K562 (cell line): ENCODE results near the gene FBXW12. TPM values are rescaled to one million over a fixed set of nuclear protein-coding genes. Genes with fewer than 3 reads are reported as not detected.

ENCODE experiments used
- CHD2 ChIP-seq: IDR thresholded peaks from 2 replicates; pipeline ENCODE4 v1.6.1; 2011; ENCODE audit warnings: low read depth, low read length
- GATA2 ChIP-seq: sonication (generic); formaldehyde crosslinking; IDR thresholded peaks from 2 replicates; pipeline ENCODE4 v1.4.0; 2020; ENCODE audit warnings: mild to moderate bottlenecking, missing genetic modification reagents
- HEY1 ChIP-seq: fragments of 250-450 bp; sonication (Bioruptor Pico); IDR thresholded peaks from 2 replicates; pipeline ENCODE4 v1.5.0; 2020; ENCODE audit warnings: mild to moderate bottlenecking, moderate library complexity, borderline replicate concordance
- SRSF1 ChIP-seq: fragments of 200-400 bp; formaldehyde crosslinking; IDR thresholded peaks from 2 replicates; pipeline ENCODE4 v1.6.1; 2017; ENCODE audit warnings: mild to moderate bottlenecking, low read depth, low read length, moderate library complexity
- TSC22D4 ChIP-seq: fragments of 450-650 bp; IDR thresholded peaks from 2 replicates; pipeline ENCODE4 v1.6.1; 2016; ENCODE audit warnings: missing genetic modification characterization, missing biosample characterization, control low read depth
- ZSCAN29 ChIP-seq: fragments of 450-650 bp; IDR thresholded peaks from 2 replicates; pipeline ENCODE4 v1.6.1; 2017
- polyA plus RNA-seq, 8 experiments: library from polyadenylated mRNA; depleted of rRNA in 4 of 8; stranded (reverse) in 5 of 8; unstranded in 3 of 8; fragments of >200 nt; fragmentation: Nextera tagmentation in 2 of 8; fragmentation: Illumina TruSeq in 1 of 8; extraction: Ambion mirVana in 2 of 8; extraction: Trizol in 1 of 8; gene quantifications; 2 replicates each; pipeline versions ENCODE4 v1.2.1 to v1.2.3, GENCODE V29; 2011 to 2014; ENCODE audit warnings: inconsistent platforms in 1 of 8, missing spikeins in 1 of 8
- total RNA-seq, 7 experiments: library from RNA; depleted of rRNA in 6 of 7; stranded (reverse); fragments of >200 nt in 6 of 7; fragmentation: Illumina TruSeq in 2 of 7; extraction: Trizol in 2 of 7; gene quantifications; 2 replicates each; pipeline versions ENCODE4 v1.2.1 to v1.2.3, GENCODE V29; 2011 to 2021; ENCODE audit warnings: low replicate concordance in 1 of 7
- TF ChIP-seq, protein P1 (sequence below), 2 experiments: fragments of 450-650 bp in 1 of 2; IDR thresholded peaks; 2 replicates each; pipeline ENCODE4 v1.6.1; 2011 to 2017; ENCODE audit warnings: low read depth in 2 of 2, antibody characterized with exemption in 1 of 2, borderline replicate concordance in 1 of 2, low read length in 1 of 2, mild to moderate bottlenecking in 1 of 2, mixed read lengths in 1 of 2; ENCODE audit not compliant: control insufficient read depth in 1 of 2

FBXW12 gene
- total and polyA plus RNA-seq, 9 of the 15 experiments (the other 6 are each of a cell fraction or from before 2014, with no cell fraction given): 0.04 to 0.07 (median 0.06) TPM; not detected in 6

DNA sequence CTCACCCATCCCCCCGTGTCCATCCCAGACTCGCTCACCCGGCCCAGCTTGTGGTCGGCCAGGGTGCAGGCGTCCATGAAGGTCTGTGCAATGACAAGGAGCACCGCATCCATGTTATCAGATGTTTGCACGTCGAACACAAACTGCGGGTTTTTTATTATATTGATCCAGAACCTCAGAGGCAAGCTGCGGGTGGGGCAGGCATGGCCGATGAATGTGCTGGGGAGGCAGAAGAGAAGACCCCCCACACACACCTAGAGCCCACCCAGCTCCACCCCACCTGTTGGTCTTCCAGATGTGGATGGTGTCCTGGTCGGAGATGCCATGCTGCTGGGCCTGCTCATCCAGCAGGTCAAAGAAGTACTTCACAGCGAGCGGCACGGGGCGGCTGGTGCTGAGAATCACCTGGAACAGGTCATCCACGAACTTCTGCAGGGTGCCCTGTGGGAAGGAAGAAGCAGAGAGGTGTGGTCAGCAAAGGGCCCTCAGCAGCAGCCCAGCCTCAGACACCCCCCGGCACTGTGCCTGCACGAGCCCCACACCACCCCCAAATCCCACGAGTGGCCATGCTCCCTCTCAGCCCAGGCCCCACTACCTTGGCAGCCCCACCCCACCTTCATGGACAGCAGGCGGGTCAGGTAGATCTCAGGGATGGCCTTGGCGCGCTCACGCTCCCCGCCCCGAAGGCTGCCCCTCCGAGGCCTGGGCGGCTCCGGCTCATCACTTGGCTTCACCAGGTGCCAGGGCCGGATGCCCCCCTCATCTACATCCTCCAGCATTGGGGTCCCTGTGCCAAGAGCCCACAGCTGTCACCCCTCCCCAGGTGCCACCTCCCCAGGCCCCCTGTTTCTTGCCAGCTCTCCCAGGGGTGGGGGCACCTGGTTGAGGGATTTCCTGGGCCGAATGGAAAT lies 37.5 kb downstream of the FBXW12 start (continued):
- TF ChIP-seq, protein P1, sequence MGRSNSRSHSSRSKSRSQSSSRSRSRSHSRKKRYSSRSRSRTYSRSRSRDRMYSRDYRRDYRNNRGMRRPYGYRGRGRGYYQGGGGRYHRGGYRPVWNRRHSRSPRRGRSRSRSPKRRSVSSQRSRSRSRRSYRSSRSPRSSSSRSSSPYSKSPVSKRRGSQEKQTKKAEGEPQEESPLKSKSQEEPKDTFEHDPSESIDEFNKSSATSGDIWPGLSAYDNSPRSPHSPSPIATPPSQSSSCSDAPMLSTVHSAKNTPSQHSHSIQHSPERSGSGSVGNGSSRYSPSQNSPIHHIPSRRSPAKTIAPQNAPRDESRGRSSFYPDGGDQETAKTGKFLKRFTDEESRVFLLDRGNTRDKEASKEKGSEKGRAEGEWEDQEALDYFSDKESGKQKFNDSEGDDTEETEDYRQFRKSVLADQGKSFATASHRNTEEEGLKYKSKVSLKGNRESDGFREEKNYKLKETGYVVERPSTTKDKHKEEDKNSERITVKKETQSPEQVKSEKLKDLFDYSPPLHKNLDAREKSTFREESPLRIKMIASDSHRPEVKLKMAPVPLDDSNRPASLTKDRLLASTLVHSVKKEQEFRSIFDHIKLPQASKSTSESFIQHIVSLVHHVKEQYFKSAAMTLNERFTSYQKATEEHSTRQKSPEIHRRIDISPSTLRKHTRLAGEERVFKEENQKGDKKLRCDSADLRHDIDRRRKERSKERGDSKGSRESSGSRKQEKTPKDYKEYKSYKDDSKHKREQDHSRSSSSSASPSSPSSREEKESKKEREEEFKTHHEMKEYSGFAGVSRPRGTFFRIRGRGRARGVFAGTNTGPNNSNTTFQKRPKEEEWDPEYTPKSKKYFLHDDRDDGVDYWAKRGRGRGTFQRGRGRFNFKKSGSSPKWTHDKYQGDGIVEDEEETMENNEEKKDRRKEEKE (IDR thresholded peaks at IDR 0.05; ENCODE audit: borderline replicate concordance in 1 of 2, control insufficient read depth in 1 of 2, low read depth in 2 of 2, low read length in 1 of 2): no peak
- TF ChIP-seq GATA2 (CRISPR knock-in tag) (no peak), CHD2 (no peak), TSC22D4 (tag) (no peak), HEY1 (CRISPR knock-in tag) (no peak), SRSF1 (no peak), ZSCAN29 (no peak)
